ENCODE data around the gene CAD.

CAD gene

DNA sequence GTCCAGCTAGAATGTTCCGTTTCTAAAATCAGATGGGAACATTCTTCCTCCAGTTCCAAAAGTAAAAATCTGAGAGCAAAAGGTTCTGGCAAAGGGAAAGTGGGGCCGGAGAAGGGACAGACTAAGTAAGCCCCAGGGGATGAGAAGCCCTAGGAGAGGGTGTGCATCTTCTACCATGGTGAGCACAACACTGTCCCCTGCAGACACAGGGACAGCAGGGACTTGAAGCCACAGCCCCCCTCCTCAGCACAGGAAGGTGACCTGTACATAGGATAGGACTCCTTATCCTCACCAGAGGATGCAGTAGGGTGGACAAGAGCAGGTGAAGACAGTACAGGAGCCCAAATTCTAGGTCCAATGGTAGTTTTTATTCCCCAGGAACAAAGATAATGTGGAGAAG, 17.9 kb upstream of the CAD start:
- no peak for DNase-seq

DNA sequence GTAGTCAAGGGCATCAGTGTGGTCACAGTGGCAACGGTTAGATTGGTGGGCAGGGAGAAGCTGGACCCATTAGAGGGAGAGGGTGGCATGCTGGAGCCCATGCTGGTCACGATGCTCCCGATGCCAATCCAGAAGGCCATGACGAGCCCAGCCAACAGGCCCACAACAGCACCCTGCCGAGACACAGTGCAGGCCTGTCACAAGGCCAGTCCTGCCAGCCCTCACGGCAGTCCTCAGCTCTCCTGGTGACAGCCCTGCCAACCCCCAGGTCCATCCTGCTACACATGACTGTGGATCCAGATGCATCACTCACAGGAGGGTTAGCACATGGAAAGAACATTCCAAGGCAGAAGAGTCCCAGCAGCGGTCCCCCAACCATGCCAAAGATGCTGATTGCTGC, 15.5 kb upstream of the CAD start:
- no peak for DNase-seq

DNA sequence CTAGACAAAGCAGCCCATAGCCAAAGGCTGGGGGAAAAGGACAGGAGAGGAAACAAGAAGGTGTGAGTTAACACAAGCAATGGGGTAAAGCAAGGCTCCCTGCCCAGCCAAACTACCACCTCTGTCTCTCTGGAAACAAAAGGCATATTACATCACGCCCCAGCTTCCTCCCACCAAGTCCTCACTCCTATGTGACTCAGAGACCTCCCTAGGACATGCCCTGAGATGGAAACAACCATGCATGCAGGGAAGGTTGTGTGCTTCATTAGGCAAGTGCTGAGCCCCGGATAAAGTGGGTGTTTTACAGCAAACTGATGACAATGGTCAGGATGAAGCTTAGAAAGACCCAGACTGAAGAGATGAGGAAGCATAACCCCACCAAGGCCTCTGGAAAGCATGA, 14.3 kb upstream of the CAD start:
- DNase-seq = no peak

DNA sequence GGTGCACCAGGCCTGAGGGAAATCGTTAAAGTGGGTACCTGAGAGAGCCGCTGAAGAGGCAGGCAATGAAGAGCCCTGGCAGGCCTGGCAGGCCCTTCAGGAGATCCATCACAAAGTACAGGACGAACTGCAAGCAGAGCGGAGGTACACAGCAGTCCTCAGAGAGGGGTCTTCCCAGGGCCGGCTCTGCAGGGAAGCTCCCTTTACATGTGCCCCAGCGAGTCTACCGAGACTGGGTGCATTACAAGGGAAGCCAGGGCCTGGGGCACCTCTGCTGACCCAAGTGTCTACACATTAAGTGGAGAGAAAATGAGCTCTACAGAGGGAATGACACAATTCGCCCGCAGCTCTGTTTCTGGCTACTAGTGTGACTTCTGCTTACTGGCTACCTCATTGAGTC, 13.4 kb upstream of the CAD start:
- no peak for DNase-seq

DNA sequence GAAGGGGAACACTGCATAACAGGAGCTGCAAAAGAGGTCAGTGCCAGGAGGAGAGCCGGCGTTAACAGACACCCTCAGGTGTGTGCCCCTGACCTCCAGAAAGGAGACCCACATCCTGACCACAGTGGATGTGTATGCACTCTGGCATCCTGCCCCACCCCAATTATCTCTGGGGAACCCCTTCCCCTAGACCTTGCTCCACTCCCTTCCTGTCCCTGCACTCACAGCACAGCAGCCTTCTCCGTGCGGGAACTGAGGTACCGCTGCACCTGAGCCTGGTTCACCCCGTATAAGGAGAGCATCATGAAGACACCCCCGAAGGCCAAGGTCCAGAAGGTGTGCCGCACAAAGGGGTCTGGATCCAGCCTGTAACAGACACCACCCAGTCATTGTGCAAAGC, 12.6 kb upstream of the CAD start:
- no peak for DNase-seq

DNA sequence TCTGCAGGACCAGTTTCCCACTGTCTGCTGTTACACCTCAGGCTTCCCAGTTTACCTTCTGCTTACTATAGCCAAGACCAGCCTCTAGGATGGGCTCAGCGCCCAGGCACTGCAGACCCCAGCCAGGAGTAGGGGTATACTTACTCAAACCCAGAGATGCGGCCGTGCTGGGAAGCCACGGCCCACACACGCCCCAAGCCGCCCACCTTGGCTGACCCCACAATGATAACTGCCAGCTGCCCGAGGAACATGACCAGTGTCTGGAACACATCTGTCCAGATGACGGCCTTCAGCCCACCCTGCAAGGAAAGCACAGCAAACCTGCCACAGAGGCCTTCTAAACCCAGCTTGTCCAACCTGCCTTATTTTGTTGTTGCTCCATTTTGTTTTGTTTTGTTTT, 12.0 kb upstream of the CAD start:
- no peak for DNase-seq

DNA sequence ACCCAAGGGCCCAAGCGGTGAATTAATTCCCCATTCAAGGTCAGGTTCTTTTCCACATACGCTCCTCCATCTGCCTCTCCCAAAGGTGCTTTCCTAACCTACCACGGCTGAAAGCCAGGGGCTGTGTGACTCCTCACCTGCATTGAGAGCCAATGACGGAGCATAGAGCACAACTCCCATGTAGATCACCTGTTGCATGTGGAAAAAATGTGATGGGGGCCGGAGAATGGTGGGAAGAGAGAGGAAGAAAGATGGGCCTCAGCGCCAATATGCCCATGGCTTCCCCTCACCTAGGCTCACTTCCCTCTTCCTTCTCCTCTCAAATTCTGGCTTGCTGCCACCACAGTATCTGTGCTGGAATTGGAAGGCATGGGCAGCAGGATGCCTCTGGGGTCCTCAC, 10.8 kb upstream of the CAD start:
- no peak for DNase-seq

DNA sequence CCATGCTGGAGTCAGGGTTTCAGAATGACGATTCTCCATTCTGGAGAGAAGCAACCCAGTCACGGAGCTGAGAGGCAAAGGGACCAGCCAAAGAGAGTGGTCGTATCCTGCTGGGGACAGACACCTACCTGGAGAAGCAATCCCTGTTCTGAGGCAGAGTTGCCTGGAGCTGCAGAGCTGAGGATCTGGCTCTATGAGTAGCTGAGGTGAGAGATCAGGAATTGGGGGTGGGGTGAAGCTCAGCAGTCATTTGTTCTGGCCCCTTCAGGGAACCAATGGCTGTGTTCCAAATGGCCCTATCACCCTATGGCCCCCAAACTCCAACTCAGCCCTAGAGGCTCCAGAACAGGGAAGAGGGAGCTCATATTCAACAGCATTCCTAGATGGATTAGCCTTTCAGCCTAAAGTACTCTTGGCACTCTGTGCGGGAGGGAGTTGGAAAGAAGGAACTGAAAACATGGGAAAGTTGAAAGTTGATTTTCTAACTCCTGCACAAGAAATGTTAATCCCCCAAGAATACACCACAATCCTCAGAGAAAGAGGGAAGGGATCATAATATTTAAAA, 8.6 kb upstream of the CAD start:
- no peak for DNase-seq

DNA sequence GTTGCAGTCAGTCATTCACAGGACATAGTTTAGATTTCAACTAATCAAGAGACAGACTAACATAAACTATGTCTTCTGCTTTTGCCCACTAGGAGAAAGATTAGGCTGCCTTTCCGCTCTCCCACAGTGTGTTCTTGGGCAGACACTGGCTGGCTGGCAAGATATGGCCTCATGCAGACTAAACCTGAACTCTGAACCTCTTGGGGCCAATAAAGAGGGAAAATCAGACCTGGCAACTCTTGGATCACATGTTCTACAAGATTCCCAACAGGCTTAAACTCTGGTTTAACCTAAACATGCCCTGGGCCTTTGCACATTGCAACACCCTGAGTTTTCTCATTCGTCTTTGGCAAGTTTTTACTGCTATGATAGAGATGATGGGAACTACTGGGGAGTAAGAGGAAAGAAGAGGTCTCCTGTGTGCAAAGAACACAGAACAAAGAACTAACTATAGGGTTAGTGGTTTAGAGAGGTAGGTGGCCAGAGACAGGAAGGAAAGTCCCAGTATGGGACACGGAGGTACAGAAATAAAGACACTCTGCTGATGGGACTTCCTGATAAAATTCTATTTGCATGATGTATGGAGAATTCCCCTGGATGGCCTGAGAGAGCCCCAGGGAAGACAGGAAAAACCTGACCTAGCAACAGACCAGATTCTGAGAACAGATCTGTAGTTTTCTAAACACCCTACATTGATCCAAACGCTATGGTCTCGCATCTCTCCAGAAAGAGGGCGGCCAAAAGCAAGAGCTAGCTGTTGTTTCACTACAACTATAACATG, 7.4 kb upstream of the CAD start:
- DNase-seq = no peak

DNA sequence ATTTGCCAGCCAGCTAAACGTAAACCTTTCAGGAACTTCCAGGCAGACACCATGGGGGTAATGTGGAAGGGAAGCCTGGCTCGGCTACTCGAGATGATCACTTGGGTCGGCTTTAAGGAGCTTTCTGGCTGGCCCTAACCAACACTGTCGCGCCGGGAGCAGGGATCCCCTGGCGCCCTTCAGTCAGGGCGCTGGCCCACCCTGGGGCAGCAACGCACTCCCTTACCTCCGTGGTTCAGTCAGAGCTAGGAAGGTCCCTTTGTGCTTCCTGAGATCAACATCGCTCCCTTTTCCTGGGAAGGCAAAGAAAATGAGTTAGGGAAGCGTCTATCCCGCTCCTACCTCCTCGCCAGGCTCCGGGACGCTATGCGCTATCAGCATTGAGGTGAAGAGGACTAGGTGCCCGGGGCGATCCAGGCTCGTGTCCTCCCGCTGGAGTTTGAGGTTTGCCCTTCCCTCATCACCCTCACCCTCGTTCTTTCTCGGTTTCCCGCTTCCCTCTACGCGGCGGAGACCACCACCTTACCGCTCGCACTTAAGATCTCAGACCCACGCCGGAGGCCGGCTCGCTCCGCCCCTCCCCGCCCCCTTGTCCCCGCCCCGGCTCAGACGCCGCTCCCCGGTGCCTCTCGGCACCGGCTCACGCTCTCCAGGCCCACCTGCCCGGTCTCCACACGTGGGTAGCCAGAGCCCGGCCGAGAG, 5.8 kb upstream of the CAD start:
- no peak for DNase-seq

DNA sequence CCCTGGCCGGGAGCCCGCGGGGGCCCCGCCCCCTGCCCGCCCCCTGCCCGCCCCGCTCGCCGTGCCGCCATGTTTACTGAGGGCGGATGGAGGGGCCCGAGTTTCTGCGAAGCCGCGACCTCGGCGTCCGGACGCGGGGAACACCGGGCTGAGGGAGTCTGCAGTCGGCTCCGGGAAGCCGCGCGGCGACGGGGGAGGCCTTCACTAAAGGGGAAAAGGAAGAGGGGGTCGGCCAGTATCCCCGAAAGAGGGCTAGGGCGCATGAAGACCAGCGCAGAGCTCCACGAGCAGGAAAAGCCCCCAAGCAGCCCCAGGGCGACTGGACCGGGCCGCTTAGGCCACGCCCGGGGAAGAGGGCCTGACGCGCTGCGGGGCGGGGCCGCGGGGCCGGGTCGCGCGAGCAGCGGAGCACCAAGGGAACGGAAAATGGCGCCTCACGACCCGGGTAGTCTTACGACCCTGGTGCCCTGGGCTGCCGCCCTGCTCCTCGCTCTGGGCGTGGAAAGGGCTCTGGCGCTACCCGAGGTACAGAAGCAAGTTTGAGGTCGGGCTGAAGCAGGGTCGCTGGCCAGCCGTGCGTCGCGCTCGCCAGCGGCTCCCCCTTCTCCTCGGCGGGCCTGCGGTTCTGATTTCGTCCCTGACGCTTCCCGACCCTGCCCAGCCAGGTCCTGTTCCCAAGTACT, 5.1 kb upstream of the CAD start, which contains the start of the genes ATRAID and SLC5A6:
Gene ATRAID (plus strand): TSS at position 99 of the 683 bp plus-strand sequence. CDS start 328 bp downstream, at position 427.
Gene SLC5A6 (minus strand): TSS at position 326 of the 683 bp plus-strand sequence. CDS start 4,618 bp downstream, outside the sequence.
- peak; percentile 72 for DNase-seq

DNA sequence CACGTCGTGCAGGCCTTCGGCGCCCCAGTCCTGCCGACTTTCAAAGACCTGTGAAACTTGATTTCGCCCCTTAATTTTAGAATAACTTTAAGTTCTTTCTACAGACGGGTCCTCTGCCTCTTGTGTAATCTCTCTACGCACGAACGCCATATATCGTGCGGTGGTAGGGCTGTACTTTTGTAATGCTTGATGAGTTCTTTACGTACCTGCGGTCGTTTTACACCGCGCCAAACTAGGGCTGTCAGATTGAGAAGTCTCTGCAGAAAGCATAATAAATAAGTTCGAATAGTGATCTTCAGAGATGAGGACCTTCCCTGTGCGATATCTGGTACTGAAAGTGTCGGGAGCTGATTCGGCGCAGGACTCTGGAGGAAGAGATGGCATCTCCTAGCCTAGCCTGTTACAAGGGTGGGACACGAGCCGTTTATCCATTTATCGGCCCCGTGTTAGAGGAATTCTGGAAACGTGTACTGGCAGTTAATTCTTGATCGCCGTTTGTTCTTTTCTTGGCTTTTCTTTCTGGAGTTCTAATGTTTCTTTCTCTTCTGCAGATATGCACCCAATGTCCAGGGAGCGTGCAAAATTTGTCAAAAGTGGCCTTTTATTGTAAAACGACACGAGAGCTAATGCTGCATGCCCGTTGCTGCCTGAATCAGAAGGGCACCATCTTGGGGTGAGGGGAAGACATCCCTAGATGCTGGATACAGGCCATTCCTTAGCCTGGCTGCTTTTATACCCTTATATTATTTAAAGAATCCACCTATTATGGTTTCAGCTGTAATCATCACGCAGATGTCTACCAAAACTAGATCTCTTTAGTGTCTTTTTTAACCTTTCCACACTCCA, 4.3 kb upstream of the CAD start:
- no peak for DNase-seq

DNA sequence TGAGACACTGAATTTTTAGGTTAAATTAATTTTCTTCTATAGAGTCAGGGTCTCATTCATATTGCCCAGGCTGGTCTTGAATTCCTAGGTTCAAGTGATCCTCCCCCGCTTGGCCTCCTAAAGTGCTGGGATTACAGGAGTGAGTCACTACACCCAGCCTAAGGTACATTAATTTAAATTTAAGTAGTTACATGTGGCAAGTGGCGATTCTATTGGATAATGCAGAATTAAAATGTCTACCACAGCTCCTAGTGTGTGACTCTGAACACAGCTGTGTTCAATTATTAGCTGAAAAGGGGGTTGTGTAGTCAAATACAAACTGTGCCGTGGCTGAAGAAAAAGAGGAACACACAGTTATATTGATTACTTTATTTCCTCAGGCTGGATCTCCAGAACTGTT, 2.2 kb upstream of the CAD start:
- DNase-seq = no peak

DNA sequence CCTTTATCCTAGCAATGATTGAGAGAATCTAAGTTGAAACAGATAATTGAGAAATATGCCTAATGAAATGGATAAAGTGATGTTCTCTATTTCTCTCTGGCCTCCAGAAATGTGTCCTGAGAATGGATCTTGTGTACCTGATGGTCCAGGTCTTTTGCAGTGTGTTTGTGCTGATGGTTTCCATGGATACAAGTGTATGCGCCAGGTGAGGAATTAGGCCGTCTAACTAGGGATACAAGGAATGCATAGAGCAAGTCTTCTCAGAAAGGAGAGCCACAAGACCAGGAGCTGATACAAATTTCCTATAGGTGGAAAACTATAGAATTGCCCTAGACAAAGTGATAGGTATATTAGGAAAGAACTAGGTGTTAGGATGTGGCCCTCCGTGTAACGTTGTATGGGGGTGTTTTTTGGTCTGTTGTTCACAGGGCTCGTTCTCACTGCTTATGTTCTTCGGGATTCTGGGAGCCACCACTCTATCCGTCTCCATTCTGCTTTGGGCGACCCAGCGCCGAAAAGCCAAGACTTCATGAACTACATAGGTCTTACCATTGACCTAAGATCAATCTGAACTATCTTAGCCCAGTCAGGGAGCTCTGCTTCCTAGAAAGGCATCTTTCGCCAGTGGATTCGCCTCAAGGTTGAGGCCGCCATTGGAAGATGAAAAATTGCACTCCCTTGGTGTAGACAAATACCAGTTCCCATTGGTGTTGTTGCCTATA, 592 bp upstream of the CAD start:
- DNase-seq = no peak

DNA sequence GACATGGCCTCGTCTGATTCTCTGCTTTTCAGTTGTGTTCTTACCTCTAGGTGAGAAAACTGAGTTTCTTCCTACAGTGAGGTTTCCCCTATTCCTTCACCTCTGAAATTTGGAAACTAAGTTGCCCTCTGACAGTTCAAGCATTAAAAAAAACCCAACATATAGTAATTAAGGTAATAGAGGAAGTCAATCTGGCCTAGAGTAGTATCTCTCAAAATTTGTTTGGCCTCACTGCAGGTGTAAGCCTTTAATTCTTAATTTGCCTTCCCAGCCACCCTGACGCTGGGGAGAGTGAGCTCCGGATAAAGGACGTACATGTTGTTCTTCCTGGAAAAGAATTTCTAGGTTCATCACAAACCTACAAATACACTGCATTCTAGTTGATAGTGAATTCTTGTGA, 1.4 kb downstream of the CAD start:
- DNase-seq = no peak

DNA sequence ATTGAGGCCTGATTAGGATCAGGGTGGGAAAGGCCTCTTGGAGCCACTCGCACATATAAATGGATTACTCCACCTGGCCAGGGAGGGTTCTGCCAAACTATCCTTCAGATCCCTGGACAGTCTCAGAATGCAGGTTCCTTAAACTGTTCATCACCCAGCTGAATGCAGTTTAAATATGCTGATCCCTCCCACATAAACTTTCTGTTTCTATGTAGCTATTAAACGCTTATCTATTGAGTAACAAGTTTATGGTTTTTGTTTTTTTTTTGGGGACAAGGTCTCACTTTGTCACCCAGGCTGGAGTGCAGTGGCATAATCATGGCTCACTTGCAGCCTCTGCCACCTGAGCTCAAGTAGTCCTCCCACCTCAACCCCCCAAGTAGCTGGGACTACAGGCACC, 1.9 kb downstream of the CAD start:
- no peak for DNase-seq

DNA sequence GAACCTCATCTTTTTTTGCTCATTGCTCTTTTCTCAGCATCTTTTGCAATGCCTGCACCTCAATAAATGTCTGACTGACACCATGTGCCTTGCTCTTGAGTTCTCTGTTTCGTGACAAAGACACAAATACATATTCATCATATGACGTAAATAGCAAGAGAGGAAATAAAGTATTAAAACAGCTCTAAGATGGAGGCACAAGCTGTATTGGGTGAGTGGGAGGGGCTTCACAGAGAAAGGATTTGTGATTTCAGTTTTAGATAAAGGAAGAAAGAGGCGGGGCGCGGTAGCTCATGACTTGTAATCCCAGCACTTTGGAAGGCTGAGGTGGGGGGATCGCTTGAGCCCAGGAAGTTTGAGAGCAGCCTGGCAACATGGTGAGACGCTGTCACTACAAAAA, 2.9 kb downstream of the CAD start:
- DNase-seq = no peak

DNA sequence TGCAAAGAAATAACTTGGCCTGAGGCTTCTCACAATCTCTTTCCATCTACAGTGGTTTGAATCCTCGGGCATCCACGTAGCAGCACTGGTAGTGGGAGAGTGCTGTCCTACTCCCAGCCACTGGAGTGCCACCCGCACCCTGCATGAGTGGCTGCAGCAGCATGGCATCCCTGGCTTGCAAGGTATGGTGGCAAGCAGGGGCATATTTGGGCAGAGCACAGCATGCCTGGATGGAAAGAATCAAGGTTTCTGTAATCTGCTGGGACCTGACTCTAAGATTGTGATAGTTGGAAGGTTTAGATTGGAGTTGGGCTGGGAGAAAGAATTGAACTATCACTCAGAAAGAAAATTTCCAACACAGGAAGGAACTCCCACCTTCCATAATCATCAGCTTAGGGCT, 4.0 kb downstream of the CAD start:
- DNase-seq = no peak

DNA sequence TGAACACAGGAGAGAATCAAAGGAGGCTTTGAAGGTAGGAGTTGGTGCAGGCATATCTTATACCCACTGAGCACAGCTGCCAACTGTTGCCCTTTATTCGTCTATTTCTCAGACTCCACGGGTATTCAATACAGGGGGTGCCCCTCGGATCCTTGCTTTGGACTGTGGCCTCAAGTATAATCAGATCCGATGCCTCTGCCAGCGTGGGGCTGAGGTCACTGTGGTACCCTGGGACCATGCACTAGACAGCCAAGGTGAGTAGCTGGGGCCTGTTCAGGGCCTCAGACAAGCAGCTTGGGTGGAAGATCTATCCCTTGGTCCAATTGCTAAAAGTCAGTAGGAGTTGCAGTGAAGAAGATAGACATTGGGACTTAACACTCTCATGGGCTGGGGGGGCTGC, 5.2 kb downstream of the CAD start:
- DNase-seq = no peak

DNA sequence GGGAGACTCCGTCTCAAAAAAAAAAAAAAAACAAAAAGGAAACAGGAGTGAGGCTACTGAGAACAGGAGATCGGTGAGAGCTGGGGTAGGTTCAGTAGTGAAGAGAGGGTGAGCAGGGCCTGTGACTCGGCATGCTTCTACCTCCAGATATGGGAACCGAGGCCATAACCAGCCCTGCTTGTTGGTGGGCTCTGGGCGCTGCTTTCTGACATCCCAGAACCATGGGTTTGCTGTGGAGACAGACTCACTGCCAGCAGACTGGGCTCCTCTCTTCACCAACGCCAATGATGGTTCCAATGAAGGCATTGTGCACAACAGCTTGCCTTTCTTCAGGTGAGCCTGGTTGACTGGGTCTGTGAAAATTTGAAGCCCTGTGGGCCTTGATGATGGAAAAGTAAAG, 6.2 kb downstream of the CAD start:
- no peak for DNase-seq

DNA sequence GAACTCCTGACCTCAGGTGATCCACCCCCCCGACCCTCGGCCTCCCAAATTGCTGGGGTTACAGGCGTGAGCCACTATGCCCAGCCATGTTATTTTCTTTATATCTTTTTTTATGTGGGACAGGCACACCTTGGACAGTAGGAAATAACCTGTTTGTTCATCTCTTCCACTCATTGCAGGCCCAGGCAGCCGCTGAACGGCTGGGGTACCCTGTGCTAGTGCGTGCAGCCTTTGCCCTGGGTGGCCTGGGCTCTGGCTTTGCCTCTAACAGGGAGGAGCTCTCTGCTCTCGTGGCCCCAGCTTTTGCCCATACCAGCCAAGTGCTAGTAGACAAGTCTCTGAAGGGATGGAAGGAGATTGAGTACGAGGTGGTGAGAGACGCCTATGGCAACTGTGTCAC, 8.4 kb downstream of the CAD start:
- no peak for DNase-seq

DNA sequence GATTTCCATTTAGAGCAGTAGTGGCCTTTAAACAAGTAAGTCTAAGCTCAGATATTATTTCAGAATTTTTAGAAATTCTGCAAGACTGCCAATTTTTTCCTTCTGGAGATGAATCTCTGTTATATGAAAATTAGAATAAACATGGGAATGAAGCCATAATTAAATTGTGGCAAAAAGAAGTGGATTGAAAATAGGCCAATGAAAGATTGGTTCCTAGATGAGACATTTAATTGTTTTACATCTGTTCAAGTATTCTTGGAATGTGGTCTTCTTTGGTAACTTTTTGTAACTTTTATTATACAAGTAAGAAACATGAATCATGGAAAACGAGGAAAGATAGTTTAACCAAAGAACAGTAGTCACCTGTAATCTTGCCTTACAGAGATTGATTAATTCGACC, 10.3 kb downstream of the CAD start:
- no peak for DNase-seq
